ENCODE data around the gene PMIS2.

DNA sequence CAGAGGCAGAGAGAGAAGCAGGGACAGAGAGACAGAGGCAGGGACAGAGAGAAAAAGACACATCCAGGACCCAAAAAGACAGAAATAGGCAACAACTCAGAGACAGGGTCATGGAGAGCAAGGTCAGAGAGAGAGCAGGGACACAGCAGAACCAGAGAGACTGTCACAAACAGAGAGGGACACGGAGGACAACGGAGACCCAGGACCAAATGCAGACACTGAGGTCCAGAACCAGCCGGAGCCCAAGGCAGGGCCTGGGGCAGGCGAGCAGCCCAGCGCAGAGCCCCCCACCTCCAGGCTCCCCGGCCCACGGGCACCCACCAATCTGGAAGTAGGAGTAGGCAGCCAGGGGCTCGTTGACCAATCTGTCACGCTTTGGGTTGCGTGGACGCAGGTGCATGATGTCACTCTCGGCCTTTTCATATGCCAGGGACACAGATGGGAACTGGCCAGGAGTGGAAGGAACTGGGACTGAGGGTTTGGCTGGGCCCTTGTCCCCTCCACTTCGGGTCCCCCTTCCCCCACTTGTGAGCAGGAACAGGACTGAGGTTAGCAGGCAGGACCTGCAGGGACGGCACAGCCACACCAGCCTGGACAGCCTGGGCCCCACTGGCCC lies 32.5 kb upstream of the PMIS2 start:
- TF ChIP-seq, protein P1, sequence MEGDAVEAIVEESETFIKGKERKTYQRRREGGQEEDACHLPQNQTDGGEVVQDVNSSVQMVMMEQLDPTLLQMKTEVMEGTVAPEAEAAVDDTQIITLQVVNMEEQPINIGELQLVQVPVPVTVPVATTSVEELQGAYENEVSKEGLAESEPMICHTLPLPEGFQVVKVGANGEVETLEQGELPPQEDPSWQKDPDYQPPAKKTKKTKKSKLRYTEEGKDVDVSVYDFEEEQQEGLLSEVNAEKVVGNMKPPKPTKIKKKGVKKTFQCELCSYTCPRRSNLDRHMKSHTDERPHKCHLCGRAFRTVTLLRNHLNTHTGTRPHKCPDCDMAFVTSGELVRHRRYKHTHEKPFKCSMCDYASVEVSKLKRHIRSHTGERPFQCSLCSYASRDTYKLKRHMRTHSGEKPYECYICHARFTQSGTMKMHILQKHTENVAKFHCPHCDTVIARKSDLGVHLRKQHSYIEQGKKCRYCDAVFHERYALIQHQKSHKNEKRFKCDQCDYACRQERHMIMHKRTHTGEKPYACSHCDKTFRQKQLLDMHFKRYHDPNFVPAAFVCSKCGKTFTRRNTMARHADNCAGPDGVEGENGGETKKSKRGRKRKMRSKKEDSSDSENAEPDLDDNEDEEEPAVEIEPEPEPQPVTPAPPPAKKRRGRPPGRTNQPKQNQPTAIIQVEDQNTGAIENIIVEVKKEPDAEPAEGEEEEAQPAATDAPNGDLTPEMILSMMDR (IDR thresholded peaks at IDR 0.05) = no peak
- no peak for TF ChIP-seq POLR2A (IDR thresholded peaks at IDR 0.05)
- no peak for TF ChIP-seq POLR2AphosphoS5 (IDR thresholded peaks at IDR 0.05)

All from breast epithelium (tissue), 3 donors.